GM12878 (cell line): ENCODE results near the gene CHURC1.

ENCODE experiments used
- CBFB ChIP-seq: IDR thresholded peaks from 2 replicates; pipeline ENCODE4 v1.6.1; 2016; ENCODE audit warnings: antibody characterized with exemption, low read depth
- CBX3 ChIP-seq: fragments of 200-600 bp; sonication (generic); IDR thresholded peaks from 2 replicates; pipeline ENCODE4 v1.6.1; 2016; ENCODE audit warnings: low read depth, borderline replicate concordance
- HDGF ChIP-seq: fragments of 450-650 bp; IDR thresholded peaks from 2 replicates; pipeline ENCODE4 v1.6.1; 2016; ENCODE audit warnings: antibody characterized with exemption
- NFYA ChIP-seq: IDR thresholded peaks from 2 replicates; pipeline ENCODE4 v1.6.1; 2011; ENCODE audit warnings: low read depth, mild to moderate bottlenecking, low read length, improper control_type of control experiment, borderline replicate concordance
- POLR2A ChIP-seq: IDR thresholded peaks from 2 replicates; pipeline ENCODE4 v1.6.1; 2011; ENCODE audit warnings: low read depth, mild to moderate bottlenecking, low read length
- POLR2AphosphoS5 ChIP-seq: IDR thresholded peaks from 2 replicates; pipeline ENCODE4 v1.6.1; 2011; ENCODE audit warnings: mild to moderate bottlenecking, low read length, inconsistent platforms
- SP1 ChIP-seq: IDR thresholded peaks from one replicate; pipeline ENCODE4 v1.6.1; 2011; ENCODE audit warnings: low read depth, low read length
- TAF1 ChIP-seq: IDR thresholded peaks from 2 replicates; pipeline ENCODE4 v1.6.1; 2011; ENCODE audit warnings: mild to moderate bottlenecking, low read depth, low read length, borderline replicate concordance
- YY1 ChIP-seq: IDR thresholded peaks from 2 replicates; pipeline ENCODE4 v1.6.1; 2011; ENCODE audit warnings: low read depth, mild to moderate bottlenecking, low read length
- TF ChIP-seq, protein P1 (sequence below), 3 experiments: IDR thresholded peaks in 2 of 3; conservative IDR thresholded peaks in 1 of 3; 2 replicates each; pipeline ENCODE4 v1.5.1; 2011; ENCODE audit warnings: low read depth in 3 of 3, low read length in 3 of 3, mild to moderate bottlenecking in 3 of 3, control low read depth in 2 of 3, moderate library complexity in 2 of 3, inconsistent platforms in 1 of 3, mixed read lengths in 1 of 3; ENCODE audit not compliant: control insufficient read depth in 2 of 3, insufficient read depth in 1 of 3; ENCODE audit errors: extremely low read depth in 1 of 3
- TF ChIP-seq, protein P2 (sequence below): IDR thresholded peaks from 2 replicates; pipeline ENCODE4 v1.6.1; 2011; ENCODE audit warnings: mild to moderate bottlenecking, low read depth, low read length, moderate library complexity; ENCODE audit not compliant: insufficient replicate concordance
- TF ChIP-seq, protein P3 (sequence below): fragments of 450-650 bp; IDR thresholded peaks from 2 replicates; pipeline ENCODE4 v1.6.1; 2017; ENCODE audit warnings: low read depth, mild to moderate bottlenecking, moderate library complexity

- TF ChIP-seq, protein P1, sequence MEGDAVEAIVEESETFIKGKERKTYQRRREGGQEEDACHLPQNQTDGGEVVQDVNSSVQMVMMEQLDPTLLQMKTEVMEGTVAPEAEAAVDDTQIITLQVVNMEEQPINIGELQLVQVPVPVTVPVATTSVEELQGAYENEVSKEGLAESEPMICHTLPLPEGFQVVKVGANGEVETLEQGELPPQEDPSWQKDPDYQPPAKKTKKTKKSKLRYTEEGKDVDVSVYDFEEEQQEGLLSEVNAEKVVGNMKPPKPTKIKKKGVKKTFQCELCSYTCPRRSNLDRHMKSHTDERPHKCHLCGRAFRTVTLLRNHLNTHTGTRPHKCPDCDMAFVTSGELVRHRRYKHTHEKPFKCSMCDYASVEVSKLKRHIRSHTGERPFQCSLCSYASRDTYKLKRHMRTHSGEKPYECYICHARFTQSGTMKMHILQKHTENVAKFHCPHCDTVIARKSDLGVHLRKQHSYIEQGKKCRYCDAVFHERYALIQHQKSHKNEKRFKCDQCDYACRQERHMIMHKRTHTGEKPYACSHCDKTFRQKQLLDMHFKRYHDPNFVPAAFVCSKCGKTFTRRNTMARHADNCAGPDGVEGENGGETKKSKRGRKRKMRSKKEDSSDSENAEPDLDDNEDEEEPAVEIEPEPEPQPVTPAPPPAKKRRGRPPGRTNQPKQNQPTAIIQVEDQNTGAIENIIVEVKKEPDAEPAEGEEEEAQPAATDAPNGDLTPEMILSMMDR (IDR thresholded peaks at IDR 0.05 in 2 of 3, conservative IDR thresholded peaks at IDR 0.05 in 1 of 3; ENCODE audit: control insufficient read depth in 2 of 3, extremely low read depth in 1 of 3, insufficient read depth in 1 of 3, low read depth in 3 of 3, low read length in 3 of 3): no peak
- TF ChIP-seq SP1: no peak
- no peak for TF ChIP-seq HDGF
- TF ChIP-seq CBFB: no peak
- no peak for TF ChIP-seq CBX3
- no peak for TF ChIP-seq POLR2AphosphoS5
- TF ChIP-seq TAF1: no peak
- TF ChIP-seq, protein P2, sequence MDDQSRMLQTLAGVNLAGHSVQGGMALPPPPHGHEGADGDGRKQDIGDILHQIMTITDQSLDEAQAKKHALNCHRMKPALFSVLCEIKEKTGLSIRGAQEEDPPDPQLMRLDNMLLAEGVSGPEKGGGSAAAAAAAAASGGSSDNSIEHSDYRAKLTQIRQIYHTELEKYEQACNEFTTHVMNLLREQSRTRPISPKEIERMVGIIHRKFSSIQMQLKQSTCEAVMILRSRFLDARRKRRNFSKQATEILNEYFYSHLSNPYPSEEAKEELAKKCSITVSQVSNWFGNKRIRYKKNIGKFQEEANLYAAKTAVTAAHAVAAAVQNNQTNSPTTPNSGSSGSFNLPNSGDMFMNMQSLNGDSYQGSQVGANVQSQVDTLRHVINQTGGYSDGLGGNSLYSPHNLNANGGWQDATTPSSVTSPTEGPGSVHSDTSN: no peak
- TF ChIP-seq POLR2A: no peak
- TF ChIP-seq, protein P3, sequence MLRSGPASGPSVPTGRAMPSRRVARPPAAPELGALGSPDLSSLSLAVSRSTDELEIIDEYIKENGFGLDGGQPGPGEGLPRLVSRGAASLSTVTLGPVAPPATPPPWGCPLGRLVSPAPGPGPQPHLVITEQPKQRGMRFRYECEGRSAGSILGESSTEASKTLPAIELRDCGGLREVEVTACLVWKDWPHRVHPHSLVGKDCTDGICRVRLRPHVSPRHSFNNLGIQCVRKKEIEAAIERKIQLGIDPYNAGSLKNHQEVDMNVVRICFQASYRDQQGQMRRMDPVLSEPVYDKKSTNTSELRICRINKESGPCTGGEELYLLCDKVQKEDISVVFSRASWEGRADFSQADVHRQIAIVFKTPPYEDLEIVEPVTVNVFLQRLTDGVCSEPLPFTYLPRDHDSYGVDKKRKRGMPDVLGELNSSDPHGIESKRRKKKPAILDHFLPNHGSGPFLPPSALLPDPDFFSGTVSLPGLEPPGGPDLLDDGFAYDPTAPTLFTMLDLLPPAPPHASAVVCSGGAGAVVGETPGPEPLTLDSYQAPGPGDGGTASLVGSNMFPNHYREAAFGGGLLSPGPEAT: no peak
- no peak for TF ChIP-seq NFYA
- no peak for TF ChIP-seq YY1
Observed at GRCh38 chr14:64880221-64881121, 33.8 kb upstream of the CHURC1 start.
